Measurements from ENCODE around the gene TNIP1. TPM values are rescaled to one million over a fixed set of nuclear protein-coding genes. Genes with fewer than 3 reads are reported as not detected.
A peak's percentile ranks its signal among the peaks of the same experiment; 100 is the strongest.

TNIP1 gene
- total RNA-seq, 1 donor from 2014 or later, result 37.1 TPM

DNA sequence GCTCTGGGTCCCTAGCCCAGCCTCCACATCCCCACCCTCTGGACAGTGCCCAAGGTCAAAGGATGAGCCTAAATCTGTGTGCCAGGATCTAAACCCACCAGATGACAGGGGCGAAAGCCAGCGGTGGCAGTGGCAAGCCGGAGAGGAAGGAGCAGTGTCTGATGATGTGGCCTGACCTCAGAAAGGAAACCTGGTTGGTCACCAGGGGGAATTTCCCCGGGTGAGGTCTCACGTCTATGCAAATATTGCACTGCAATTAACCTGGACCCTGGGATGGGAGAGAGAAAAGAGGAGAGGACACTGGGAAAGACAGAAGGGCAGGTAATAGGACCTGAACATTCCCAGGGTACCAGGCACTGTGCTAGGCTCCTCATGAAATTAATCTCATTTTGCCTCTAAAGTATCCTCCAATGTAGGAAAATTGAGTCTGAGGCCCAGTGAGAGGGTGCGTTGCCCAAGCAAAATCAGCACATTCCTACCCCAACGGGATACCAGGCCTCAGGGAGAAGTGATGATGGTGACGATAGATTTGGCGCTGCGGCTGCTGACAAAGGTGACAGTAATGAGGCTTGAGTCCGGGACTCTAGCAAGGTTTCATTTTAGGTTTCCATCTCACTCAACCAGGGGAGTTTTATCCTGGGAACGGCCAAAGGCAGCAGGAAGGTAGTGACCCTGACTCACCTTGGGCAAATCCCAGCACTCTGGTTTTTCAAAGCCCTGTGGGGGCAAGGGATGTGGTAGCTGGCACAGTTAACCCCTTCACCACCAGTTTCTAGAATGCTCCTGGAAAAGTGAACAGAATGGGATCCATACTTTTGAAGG lies 13.4 kb upstream of the TNIP1 start:
- peak overlapping the region; percentile 14 for H3K27ac Mint-ChIP-seq (ENCODE audit: unreplicated experiment)
- DNase-seq (ENCODE audit: low read depth, low spot score), result no peak

DNA sequence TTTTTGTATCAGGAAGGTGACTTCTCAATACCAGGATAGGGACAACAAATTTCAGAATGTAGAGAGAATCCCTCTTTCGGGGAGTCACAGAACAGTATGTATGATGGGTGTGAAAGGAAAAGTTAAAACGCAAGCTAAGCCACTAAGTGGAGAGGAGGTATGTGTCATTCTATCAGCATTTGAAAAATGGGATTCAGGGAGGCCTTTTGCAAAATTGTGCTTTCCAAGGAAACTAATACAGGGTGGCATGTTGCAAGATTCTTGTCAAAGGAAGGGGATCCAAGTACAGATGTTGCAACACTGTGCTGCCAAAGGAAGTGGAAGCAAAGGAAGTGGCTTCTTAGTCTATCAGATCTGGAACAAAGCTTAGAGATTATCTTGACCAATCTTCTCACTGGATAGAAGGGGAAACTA lies 12.6 kb upstream of the TNIP1 start:
- Mint-ChIP-seq H3K4me1 (peaks cover 19% of the 10 kb centered on the region), H3K4me3 (no peak overlapping the region), H3K27me3 (ENCODE audit: low read depth) (peaks cover 17% of the 10 kb centered on the region), H3K9me3 (no peaks in the 10 kb centered on the region), H3K36me3 (ENCODE audit: low read depth) (no peaks in the 10 kb centered on the region), H3K27ac (ENCODE audit: unreplicated experiment) (no peak overlapping the region)
- DNase-seq (ENCODE audit: low read depth, low spot score), result no peak
- TF ChIP-seq, protein P1, sequence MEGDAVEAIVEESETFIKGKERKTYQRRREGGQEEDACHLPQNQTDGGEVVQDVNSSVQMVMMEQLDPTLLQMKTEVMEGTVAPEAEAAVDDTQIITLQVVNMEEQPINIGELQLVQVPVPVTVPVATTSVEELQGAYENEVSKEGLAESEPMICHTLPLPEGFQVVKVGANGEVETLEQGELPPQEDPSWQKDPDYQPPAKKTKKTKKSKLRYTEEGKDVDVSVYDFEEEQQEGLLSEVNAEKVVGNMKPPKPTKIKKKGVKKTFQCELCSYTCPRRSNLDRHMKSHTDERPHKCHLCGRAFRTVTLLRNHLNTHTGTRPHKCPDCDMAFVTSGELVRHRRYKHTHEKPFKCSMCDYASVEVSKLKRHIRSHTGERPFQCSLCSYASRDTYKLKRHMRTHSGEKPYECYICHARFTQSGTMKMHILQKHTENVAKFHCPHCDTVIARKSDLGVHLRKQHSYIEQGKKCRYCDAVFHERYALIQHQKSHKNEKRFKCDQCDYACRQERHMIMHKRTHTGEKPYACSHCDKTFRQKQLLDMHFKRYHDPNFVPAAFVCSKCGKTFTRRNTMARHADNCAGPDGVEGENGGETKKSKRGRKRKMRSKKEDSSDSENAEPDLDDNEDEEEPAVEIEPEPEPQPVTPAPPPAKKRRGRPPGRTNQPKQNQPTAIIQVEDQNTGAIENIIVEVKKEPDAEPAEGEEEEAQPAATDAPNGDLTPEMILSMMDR (conservative IDR thresholded peaks at IDR 0.05), result no peak

More for the DNA sequence above, 13.4 kb upstream of the TNIP1 start:
- Mint-ChIP-seq H3K9me3 (no peaks in the 10 kb centered on the region), H3K4me3 (no peak overlapping the region), H3K27me3 (ENCODE audit: low read depth) (peaks cover 14% of the 10 kb centered on the region), H3K36me3 (ENCODE audit: low read depth) (no peaks in the 10 kb centered on the region), H3K4me1 (peaks cover 19% of the 10 kb centered on the region)
- TF ChIP-seq, protein P1 (conservative IDR thresholded peaks at IDR 0.05), result no peak

DNA sequence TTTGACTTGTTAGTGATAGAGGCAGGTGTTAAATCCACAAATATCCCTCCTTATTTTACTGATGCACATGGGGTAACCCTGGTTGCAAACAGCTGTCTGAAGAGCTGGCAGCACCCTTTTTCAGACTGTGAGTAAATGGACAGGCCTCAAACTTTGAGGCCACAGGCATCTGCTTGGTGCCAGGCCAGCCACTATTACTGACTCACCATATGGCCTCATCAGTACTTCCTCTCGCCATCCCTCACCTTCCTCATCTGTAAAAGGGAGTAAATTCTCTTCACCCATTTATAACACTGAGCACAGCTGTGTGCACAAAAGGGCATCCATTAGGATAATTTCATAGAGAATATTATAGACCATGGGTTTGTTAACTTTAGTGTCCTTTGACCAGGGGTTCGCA lies 11.9 kb upstream of the TNIP1 start:
- TF ChIP-seq, protein P1 (conservative IDR thresholded peaks at IDR 0.05), result no peak
- Mint-ChIP-seq H3K4me1 (peaks cover 19% of the 10 kb centered on the region), H3K27ac (ENCODE audit: unreplicated experiment) (no peak overlapping the region), H3K36me3 (ENCODE audit: low read depth) (no peaks in the 10 kb centered on the region), H3K27me3 (ENCODE audit: low read depth) (peaks cover 19% of the 10 kb centered on the region), H3K9me3 (no peaks in the 10 kb centered on the region), H3K4me3 (no peak overlapping the region)
- no peak for DNase-seq (ENCODE audit: low read depth, low spot score)

DNA sequence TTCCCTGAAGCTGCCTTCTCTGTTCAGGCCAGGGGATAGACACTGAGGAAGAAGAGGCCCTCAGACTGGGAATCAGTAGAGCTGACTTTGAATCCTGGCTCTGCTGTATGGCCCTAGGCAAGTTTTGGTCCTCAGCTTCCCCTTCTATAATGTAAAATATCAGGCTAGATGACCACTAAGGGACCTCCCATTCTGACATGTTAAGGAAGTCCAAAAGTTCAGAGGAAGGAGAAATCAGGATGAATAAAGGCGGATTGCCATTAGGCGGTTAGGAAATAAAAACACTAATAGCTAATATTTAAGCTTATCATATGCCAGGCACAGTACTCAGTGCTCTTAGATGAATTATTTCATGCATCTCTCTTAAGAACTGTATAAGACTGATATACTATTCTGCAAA lies 8.9 kb upstream of the TNIP1 start:
- Mint-ChIP-seq H3K4me3 (no peak overlapping the region), H3K27ac (ENCODE audit: unreplicated experiment) (no peak overlapping the region), H3K9me3 (no peaks in the 10 kb centered on the region), H3K36me3 (ENCODE audit: low read depth) (no peaks in the 10 kb centered on the region), H3K27me3 (ENCODE audit: low read depth) (peaks cover 14% of the 10 kb centered on the region), H3K4me1 (peaks cover 5% of the 10 kb centered on the region)
- TF ChIP-seq, protein P1 (conservative IDR thresholded peaks at IDR 0.05), result no peak
- DNase-seq (ENCODE audit: low read depth, low spot score), result no peak

DNA sequence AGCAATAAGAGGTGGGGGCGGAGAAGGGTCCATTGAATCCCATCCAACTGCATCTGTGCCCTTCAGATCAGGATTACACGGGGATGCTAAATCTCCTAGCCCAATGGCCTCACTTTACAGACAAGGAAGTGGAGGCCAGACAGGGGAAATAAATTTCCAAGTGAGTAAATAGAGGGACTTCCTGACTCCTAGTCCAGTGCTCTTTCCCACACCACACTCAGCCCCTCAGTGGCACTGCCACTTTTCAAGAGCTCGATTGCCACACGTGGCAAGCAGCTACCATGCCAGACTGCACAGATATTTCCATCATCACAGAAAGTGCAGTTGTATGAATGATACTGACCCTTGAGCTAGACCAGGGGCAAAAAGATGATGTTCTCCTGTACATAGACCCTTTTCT lies 8.2 kb upstream of the TNIP1 start:
- DNase-seq (ENCODE audit: low read depth, low spot score), result no peak
- TF ChIP-seq, protein P1 (conservative IDR thresholded peaks at IDR 0.05), result no peak
- H3K4me3 Mint-ChIP-seq, result no peak overlapping the region
- H3K4me1 Mint-ChIP-seq, result peaks cover 1% of the 10 kb centered on the region
- no peaks in the 10 kb centered on the region for H3K36me3 Mint-ChIP-seq (ENCODE audit: low read depth)
- no peak overlapping the region for H3K27ac Mint-ChIP-seq (ENCODE audit: unreplicated experiment)
- peaks cover 14% of the 10 kb centered on the region for H3K27me3 Mint-ChIP-seq (ENCODE audit: low read depth)
- no peaks in the 10 kb centered on the region for H3K9me3 Mint-ChIP-seq

Data from neural crest cell (in vitro differentiated cells).